SH-SY5Y (cell line): ENCODE measurements around the gene SEC61A2.

Experiments
- GATA2 ChIP-seq: IDR thresholded peaks from 2 replicates; pipeline ENCODE4 v1.6.1; 2011; ENCODE audit warnings: mild to moderate bottlenecking, low read depth, low read length
- GATA3 ChIP-seq: IDR thresholded peaks from 2 replicates; pipeline ENCODE4 v1.6.1; 2011; ENCODE audit warnings: low read depth, mild to moderate bottlenecking, low read length, moderate library complexity

Gene SEC61A2

DNA sequence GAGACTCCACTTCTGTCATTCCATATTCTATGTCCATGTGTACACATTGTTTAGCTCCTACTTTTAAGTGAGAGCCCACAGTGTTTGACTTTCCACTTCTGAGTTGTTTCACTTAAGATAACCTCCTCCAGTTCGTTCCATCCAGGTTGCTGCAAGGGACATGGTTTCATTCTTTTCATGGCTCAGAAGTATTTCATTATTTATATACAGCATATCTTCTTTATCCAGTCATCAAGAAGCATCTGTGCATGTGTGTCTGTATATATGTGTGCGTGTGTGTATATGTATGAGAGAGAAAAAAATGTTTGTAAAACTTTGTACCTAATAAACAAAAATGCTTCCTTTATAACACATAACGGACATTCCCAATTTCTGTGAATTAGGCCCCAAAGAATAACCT is 6.2 kb downstream of the SEC61A2 start:
- TF ChIP-seq GATA3 (no peak), GATA2 (no peak)

DNA sequence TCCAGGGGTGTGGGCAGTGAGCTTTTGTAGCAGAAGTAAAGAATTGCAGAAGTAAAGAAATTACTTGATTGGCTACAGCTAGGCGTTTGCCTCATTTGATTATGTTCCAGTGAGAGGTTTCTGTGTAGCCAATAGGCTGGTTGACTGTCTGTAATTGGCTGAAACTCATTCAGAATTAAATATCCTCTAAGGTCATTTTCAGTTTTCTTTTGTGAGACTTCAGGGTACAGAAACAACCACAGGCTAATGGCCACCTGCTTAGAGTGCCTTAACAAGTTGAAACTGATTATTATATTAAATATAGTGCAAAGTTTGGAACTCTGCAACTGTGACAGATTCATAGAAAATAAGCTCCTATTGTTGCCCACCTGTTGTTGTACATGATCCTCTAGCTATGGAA is 10.6 kb downstream of the SEC61A2 start:
- TF ChIP-seq GATA3 (no peak), GATA2 (no peak)

DNA sequence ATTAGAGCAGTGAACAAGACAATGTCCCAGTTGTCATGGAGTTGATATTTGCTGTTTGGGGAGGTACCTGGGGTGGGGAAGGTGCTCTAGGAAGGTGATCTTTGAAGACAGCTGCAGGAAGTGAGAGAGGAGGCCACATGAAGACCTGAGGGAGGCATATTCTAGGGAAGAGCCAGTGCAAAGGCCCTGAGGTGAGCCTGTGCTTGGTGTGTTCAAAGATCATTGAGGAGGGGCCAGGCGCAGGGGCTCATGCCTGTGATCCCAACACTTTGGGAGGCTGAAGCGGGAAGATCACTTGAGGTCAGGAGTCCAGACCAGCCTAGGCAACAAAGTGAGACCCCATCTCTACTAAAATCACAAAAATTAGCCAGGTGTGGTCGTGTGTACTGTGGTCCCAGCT is 15.1 kb downstream of the SEC61A2 start:
- TF ChIP-seq GATA2, result no peak
- no peak for TF ChIP-seq GATA3

DNA sequence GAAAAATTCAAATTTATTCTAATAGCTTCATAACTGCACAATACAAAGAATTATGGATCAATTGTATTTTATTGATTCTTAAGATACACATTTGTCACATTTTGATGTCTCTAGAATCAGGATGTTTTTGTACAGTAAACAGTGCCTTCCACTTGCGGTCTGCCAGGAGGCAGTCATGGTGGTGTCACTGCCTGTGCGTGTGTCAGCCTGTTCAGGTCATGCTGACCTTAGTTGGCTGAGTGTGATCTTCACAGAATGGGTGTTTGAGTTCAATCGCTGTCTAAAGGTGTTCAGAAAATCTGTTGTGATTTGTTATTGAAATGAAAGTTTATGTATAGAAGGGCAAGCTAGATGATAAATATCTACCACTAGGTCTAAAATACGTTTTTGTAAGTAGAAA is 20.7 kb downstream of the SEC61A2 start:
- TF ChIP-seq GATA3 (no peak), GATA2 (no peak)

DNA sequence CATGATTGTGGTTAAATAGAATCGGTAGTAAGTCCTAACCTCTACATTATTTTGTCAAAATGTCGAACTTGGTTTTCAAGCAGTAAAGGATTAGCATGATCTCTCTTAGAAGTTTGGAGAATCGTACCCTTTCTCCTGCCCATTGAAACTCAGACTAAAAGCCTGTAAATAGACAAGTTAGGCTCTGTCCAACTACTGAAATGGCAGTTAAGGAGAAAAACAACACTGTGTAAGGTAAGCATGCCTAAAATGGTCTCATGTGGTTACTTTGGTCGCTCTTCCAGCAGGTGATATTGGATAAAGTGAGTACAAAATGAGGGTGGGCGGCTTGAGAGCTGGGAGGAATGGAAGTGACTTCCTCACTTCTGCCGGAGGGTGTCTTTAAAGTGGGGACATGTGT is 25.0 kb downstream of the SEC61A2 start:
- no peak for TF ChIP-seq GATA3
- TF ChIP-seq GATA2, result no peak

GRCh38 chr10:12156367-12157123 is 27.1 kb downstream of the SEC61A2 start:
- TF ChIP-seq GATA2 (no peak), GATA3 (no peak)

- TF ChIP-seq GATA2, result no peak
- TF ChIP-seq GATA3, result no peak
These were observed 28.6 kb downstream of the SEC61A2 start for GRCh38 chr10:12158111-12158510.

DNA sequence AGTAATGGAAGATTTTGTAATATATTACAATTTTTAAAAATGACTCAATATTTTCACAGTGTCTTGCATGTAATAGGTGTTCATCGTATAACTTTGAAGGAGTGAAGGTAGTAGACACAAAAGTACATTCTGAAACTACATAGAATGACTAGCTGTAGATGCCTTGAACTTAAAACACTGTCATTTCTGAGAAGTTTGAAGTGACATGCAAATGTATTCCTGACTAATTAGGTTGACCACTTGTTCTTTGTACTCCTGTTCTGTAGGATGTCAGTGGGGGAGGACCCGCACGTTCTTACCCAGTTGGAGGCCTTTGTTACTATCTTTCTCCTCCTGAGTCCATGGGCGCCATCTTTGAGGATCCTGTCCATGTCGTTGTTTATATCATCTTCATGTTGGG is 31.2 kb downstream of the SEC61A2 start:
- TF ChIP-seq GATA3 (no peak), GATA2 (no peak)

- TF ChIP-seq GATA3 (no peak), GATA2 (no peak)
These were observed 33.5 kb downstream of the SEC61A2 start for GRCh38 chr10:12162927-12163326.

DNA sequence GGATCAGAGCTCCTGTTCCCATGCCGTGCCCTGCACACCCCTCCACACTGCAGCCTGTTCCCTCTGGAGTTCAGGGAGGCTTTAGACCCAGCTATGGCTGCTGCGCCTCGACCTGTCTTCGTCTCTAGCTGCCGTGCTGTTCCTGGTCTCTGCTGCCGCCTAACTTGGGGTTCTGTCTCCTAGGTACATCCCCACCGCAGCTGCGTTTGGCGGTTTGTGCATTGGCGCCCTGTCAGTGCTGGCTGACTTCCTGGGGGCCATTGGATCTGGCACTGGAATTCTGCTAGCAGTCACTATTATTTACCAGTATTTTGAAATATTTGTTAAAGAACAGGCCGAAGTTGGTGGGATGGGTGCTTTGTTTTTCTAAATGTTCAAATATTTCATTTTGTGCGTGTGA is 34.6 kb downstream of the SEC61A2 start:
- no peak for TF ChIP-seq GATA3
- TF ChIP-seq GATA2, result no peak

DNA sequence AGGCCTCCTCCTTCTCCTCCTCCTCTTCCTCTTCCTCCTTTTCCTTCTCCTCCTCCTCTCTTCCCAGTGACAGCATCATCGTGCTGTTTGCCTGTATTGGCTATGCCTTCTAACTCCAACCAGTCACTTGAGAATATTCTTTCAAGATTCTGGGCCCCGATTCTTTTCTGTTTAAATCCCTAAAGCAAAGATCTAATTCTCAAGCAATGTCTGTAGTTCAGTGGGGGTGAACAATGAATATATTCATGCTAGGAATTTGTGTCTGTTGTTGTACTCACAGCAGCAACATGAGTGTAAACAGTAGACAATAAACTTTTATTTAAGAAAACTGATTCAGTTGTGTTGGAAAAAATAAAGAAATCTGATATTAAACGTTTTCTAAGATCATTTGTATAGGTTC is 35.6 kb downstream of the SEC61A2 start:
- TF ChIP-seq GATA2, result no peak
- no peak for TF ChIP-seq GATA3

- TF ChIP-seq GATA3 (peak; percentile 65; the same call in 1 of the 2 replicates), GATA2 (peak; percentile 88)
These were observed 36.7 kb downstream of the SEC61A2 start for GRCh38 chr10:12165999-12166775.

GRCh38 chr10:12177642-12178041 is 48.2 kb downstream of the SEC61A2 start:
- TF ChIP-seq GATA2, result no peak
- no peak for TF ChIP-seq GATA3

GRCh38 chr10:12179606-12180170 is 50.2 kb downstream of the SEC61A2 start:
- TF ChIP-seq GATA2, result no peak
- TF ChIP-seq GATA3, result no peak

DNA sequence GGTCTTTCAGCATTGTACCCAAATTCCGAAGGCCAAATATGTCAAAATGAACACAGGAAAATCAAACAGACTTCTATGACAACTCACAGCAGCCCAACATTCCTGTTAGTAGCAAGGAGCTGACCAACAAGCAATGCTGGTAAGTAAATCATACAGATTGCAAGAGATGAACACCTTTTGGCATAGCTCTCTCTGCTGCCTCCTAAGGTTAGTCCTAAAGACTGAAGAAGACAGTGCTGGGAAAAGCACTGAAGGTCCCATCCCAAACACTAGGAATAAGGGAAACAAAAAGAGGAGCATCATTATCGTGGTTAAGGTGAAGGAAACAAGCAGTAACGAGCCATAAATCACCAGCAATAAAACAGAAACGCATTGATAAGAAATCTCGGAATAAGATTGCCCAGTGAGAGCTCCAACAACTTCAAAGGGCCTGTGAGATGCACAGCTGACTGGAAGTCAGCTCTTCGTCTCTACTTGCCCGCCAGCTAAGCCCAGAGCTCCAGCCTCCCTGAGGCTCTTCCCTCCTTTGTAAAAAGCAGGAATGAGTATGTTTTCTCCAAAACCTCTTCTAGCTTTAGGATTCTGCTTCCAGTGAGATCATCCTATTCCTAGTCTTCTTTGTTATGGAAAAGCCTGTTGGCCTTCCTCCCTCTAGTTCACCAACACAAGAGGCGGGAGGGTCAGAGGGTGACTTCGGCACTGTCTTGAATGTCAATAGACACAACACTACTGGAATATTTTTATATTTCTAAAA is 50.9 kb downstream of the SEC61A2 start:
- TF ChIP-seq GATA2, result no peak
- no peak for TF ChIP-seq GATA3
